ENCODE results near the gene PNCK. TPM values are rescaled to one million over a fixed set of nuclear protein-coding genes. Genes with fewer than 3 reads are reported as not detected.

PNCK gene
- total and polyA plus RNA-seq, 2 experiments from 2014 or later: 3.5 to 11.9 TPM

DNA sequence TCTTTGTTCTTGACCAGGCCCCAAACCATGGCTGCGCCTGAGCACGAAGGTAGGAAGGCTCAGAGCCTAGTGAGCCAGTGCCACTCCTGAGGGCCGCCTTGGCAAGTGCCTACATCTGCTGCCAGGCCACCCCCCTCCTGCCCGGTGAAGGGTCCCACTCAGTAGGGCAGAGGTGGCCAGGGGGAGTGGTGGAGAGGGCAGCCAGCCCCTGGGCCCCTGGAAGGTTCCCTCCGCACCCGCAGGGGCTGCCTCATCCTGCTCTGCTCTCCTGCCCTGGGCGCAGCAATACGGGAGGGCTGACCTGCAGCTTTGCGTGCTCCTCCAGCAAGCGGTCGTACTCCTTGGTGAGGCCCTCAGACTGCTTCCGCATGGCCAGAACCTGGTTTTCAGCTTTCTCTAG is 28.1 kb upstream of the PNCK start:
- Histone ChIP-seq H3K27ac (ENCODE audit: low read depth) (no peak overlapping the region), H3K4me1 (ENCODE audit: insufficient read depth) (no peaks in the 10 kb centered on the region), H3K4me2 (no peak overlapping the region), H3K36me3 (ENCODE audit: insufficient read depth) (no peaks in the 10 kb centered on the region), H3K27me3 (ENCODE audit: insufficient read depth) (no peaks in the 10 kb centered on the region), H3K4me3 (no peak overlapping the region), H2AFZ (no peak overlapping the region), H3K9me2 (ENCODE audit: insufficient read depth) (no peaks in the 10 kb centered on the region), H4K20me1 (replicated peaks; ENCODE audit: insufficient read depth) (no peaks in the 10 kb centered on the region), H3K79me2 (replicated peaks; ENCODE audit: insufficient read depth) (no peaks in the 10 kb centered on the region), H3F3A (replicated peaks; ENCODE audit: low read depth) (no peaks in the 10 kb centered on the region)
- H3K4me1 Mint-ChIP-seq: peaks cover 6% of the 10 kb centered on the region; the same call in 2 of the 3 replicates
- no peak overlapping the region for H3K4me3 Mint-ChIP-seq
- no peak overlapping the region for H3K27ac Mint-ChIP-seq
- peaks cover 30% of the 10 kb centered on the region for H3K36me3 Mint-ChIP-seq (ENCODE audit: low read depth)
- H3K27me3 Mint-ChIP-seq (ENCODE audit: insufficient read depth, low read depth, poor library complexity): peaks cover 9% of the 10 kb centered on the region
- H3K9me3 Mint-ChIP-seq: no peaks in the 10 kb centered on the region
- TF ChIP-seq ZNF331 (CRISPR knock-in tag; IDR thresholded peaks at IDR 0.05; ENCODE audit: low read depth) (no peak), EZH2phosphoT487 (IDR thresholded peaks at IDR 0.05; ENCODE audit: unreplicated experiment) (no peak), STAT1 (IDR thresholded peaks at IDR 0.05; ENCODE audit: unreplicated experiment) (no peak), REST (IDR thresholded peaks at IDR 0.05; ENCODE audit: unreplicated experiment) (no peak), ZNF462 (CRISPR knock-in tag; IDR thresholded peaks at IDR 0.05) (no peak), NANOG (IDR thresholded peaks at IDR 0.05; ENCODE audit: borderline replicate concordance) (no peak), CREB1 (CRISPR knock-in tag; IDR thresholded peaks at IDR 0.05; ENCODE audit: low read depth) (no peak), POLR2AphosphoS5 (IDR thresholded peaks at IDR 0.05; ENCODE audit: low read depth) (no peak), JUNB (IDR thresholded peaks at IDR 0.05; ENCODE audit: unreplicated experiment) (no peak), ZNF114 (CRISPR knock-in tag; IDR thresholded peaks at IDR 0.05) (no peak), EZH2 (IDR thresholded peaks at IDR 0.05; ENCODE audit: low read depth, unreplicated experiment) (no peak)
- TF ChIP-seq, protein P1, sequence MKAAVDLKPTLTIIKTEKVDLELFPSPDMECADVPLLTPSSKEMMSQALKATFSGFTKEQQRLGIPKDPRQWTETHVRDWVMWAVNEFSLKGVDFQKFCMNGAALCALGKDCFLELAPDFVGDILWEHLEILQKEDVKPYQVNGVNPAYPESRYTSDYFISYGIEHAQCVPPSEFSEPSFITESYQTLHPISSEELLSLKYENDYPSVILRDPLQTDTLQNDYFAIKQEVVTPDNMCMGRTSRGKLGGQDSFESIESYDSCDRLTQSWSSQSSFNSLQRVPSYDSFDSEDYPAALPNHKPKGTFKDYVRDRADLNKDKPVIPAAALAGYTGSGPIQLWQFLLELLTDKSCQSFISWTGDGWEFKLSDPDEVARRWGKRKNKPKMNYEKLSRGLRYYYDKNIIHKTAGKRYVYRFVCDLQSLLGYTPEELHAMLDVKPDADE (IDR thresholded peaks at IDR 0.05): no peak
- TF ChIP-seq, protein P2, sequence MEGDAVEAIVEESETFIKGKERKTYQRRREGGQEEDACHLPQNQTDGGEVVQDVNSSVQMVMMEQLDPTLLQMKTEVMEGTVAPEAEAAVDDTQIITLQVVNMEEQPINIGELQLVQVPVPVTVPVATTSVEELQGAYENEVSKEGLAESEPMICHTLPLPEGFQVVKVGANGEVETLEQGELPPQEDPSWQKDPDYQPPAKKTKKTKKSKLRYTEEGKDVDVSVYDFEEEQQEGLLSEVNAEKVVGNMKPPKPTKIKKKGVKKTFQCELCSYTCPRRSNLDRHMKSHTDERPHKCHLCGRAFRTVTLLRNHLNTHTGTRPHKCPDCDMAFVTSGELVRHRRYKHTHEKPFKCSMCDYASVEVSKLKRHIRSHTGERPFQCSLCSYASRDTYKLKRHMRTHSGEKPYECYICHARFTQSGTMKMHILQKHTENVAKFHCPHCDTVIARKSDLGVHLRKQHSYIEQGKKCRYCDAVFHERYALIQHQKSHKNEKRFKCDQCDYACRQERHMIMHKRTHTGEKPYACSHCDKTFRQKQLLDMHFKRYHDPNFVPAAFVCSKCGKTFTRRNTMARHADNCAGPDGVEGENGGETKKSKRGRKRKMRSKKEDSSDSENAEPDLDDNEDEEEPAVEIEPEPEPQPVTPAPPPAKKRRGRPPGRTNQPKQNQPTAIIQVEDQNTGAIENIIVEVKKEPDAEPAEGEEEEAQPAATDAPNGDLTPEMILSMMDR (conservative IDR thresholded peaks at IDR 0.05; ENCODE audit: low read depth in 2 of 2): no peak
- DNase-seq (ENCODE audit: low spot score) (no peak), ATAC-seq (no peak)

Data from GM23338 (cell line).